A549 (cell line): ENCODE results near the gene SYMPK.

Experiments used
- CHD2 ChIP-seq: fragments of 150-350 bp; IDR thresholded peaks from 2 replicates; pipeline ENCODE4 v1.6.1; 2014; ENCODE audit warnings: low read length; ENCODE audit not compliant: partially characterized antibody
- CTCF ChIP-seq: fragments of >200 bp; sonication (Bioruptor Twin); formaldehyde crosslinking; IDR thresholded peaks from 3 replicates; pipeline ENCODE4 v1.5.1; 2016
- HDAC2 ChIP-seq: fragments of 200-600 bp; sonication (generic); IDR thresholded peaks from 2 replicates; pipeline ENCODE4 v1.6.1; 2016
- HMGXB4 ChIP-seq: fragments of 250-450 bp; sonication (Bioruptor Pico); IDR thresholded peaks from 2 replicates; pipeline ENCODE4 v1.5.0; 2021; ENCODE audit warnings: mild to moderate bottlenecking, moderate library complexity, borderline replicate concordance
- POLR2A ChIP-seq: IDR thresholded peaks from 2 replicates; pipeline ENCODE4 v1.6.1; 2012; ENCODE audit warnings: mild to moderate bottlenecking, low read length
- RAD21 ChIP-seq, 2 experiments: fragments of >200 bp in 1 of 2; sonication (Bioruptor Twin) in 1 of 2; formaldehyde crosslinking in 1 of 2; IDR thresholded peaks in 1 of 2; conservative IDR thresholded peaks in 1 of 2; 2 replicates in 1 of 2; 3 replicates in 1 of 2; pipeline ENCODE4 v1.6.1; 2012 to 2018; ENCODE audit warnings: inconsistent platforms in 1 of 2
- RFX5 ChIP-seq: fragments of 450-650 bp; IDR thresholded peaks from 2 replicates; pipeline ENCODE4 v1.7.1; 2014; ENCODE audit warnings: antibody characterized with exemption, mild to moderate bottlenecking, moderate library complexity
- TF ChIP-seq, protein P1 (sequence below): fragments of 150-350 bp; IDR thresholded peaks from 2 replicates; pipeline ENCODE4 v1.6.1; 2014; ENCODE audit warnings: low read depth, mild to moderate bottlenecking, low read length
- TF ChIP-seq, protein P2 (sequence below): IDR thresholded peaks from 2 replicates; pipeline ENCODE4 v1.6.1; 2012

GRCh38 chr19:45876161-45876410, 13.1 kb upstream of the SYMPK start:
- TF ChIP-seq, protein P1, sequence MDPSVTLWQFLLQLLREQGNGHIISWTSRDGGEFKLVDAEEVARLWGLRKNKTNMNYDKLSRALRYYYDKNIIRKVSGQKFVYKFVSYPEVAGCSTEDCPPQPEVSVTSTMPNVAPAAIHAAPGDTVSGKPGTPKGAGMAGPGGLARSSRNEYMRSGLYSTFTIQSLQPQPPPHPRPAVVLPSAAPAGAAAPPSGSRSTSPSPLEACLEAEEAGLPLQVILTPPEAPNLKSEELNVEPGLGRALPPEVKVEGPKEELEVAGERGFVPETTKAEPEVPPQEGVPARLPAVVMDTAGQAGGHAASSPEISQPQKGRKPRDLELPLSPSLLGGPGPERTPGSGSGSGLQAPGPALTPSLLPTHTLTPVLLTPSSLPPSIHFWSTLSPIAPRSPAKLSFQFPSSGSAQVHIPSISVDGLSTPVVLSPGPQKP = no peak
- TF ChIP-seq CHD2 (no peak), POLR2A (no peak), HDAC2 (no peak), CTCF (no peak), RFX5 (no peak), RAD21 (conservative IDR thresholded peaks at IDR 0.05 in 1 of 2, IDR thresholded peaks at IDR 0.05 in 1 of 2) (no peak), HMGXB4 (no peak)
- TF ChIP-seq, protein P2, sequence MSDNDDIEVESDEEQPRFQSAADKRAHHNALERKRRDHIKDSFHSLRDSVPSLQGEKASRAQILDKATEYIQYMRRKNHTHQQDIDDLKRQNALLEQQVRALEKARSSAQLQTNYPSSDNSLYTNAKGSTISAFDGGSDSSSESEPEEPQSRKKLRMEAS = no peak
